Lung microvascular endothelial cell (primary cell): Measurements from ENCODE around the gene ZNF691. TPM values are rescaled to one million over a fixed set of nuclear protein-coding genes. Genes with fewer than 3 reads are reported as not detected.
"Not testable (repeated sequence)": the region's sequence is repeated elsewhere in the genome, so short reads cannot be mapped to it uniquely, and the experiment has no call there.

Source experiments
- DNase-seq, 2 donors: peaks; one replicate each; pipeline versions ENCODE4 v3.0.0 to v3.0.0-alpha.2; 2010; ENCODE audit warnings: low read depth in 2 of 2
- total RNA-seq: library from RNA; depleted of rRNA; stranded (reverse); fragments of >200 nt; gene quantifications from 2 replicates; pipeline ENCODE4 v1.2.1, GENCODE V29; 2014

ZNF691 gene
- total RNA-seq, 1 donor from 2014 or later = 8.1 TPM

GRCh38 chr1:42832641-42833240 is 13.7 kb upstream of the ZNF691 start:
- DNase-seq = no peak

GRCh38 chr1:42833981-42834380 is 12.4 kb upstream of the ZNF691 start:
- no peak for DNase-seq

DNA sequence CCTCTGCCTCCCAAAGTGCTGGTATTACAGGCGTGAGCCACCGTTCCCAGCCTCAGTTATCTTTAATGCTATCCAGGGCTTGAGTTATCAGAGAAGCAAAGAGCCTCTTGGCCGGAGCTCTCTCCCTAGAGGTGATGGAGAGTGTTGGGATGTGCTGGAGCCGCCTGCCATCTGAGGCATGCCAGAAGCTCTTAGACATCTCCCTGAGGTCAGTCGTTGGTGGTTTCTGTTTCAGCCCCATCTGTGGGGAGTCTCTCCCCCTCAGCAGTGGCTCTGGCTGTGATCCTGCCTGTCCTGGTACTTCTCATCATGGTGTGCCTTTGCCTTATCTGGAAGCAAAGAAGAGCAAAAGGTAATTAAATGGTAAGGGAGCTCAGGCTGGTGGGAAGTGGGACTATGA is 11.6 kb upstream of the ZNF691 start:
- no peak for DNase-seq

DNA sequence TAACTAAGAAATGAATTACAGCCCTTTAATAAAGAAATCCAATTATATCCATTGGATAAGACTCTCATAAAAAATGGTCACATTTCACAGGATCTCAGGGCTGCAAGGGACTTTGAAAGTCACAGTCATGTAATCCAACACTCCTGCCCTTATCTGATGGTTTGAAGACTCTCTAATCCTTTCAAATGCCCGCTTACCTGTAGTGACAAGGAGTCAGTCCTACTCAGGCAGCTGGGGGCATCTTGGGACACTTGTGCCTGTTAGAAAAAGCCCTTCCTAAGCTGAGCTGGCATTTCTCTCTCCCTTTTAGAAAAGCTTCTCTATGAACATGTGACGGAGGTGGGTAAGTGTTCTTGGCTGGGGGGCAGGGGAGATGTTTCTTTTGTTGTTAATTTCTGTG is 11.0 kb upstream of the ZNF691 start:
- no peak for DNase-seq

- DNase-seq = no peak
Observed at GRCh38 chr1:42837709-42838108, 8.7 kb upstream of the ZNF691 start.

DNA sequence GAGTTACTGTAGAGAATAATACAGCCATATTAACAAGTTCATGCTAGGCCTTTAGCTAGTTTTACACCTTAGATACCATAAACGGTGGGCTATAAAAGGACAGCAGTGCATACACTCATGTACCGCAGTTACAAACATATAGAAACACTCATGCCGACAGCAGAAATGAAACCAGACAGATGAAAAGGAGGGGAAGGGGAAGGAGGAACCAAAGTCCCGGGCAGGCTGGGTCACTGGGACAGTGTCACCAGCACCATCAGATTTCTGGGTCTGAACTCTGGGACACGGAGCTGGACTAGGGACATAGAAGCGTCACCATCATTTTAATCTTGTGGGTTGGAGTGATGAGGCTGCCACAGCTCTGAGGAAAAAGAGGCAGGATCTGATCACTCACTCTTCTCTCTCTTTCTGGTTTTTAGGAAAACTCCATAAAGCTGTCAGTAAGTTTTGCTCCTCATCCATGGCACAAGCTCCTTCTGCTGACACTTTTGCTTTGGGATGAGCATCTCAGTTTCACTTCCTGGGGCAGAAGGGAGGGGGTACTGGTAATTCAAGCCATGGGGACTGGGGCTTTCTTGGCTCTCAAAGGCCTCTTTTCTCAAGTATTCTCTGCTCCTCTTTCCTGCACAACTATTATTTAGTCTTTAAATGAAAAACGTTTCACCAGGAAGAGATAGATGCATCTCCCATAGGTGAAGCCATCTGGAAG is 7.8 kb upstream of the ZNF691 start:
- DNase-seq = no peak

GRCh38 chr1:42841010-42841409 is 5.4 kb upstream of the ZNF691 start:
- DNase-seq = no peak

- DNase-seq = no peak
Observed at GRCh38 chr1:42841440-42842147, 4.8 kb upstream of the ZNF691 start.

GRCh38 chr1:42844592-42845140 is 1.7 kb upstream of the ZNF691 start:
- no peak for DNase-seq

- DNase-seq = no peak
Observed at GRCh38 chr1:42845193-42845592, 1.2 kb upstream of the ZNF691 start.

DNA sequence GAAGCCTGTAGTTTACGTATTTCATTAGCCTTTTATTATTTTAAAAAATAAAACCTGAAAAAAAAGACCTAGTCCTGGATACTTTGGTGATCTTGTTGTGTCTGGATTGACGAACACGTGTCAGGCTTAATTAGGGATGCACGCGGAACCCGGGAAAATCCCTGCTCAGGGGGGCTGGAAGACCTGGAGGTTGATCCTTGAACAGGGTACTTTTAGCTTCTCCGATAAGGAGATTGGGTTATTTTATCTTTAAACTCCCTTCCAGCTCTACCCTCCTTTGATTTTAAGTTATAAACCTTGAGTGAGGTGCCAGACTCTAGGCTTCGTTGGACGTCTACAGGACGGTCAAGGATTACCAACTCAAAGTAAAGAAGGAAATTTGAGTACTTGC is 552 bp upstream of the ZNF691 start:
- DNase-seq = peak in 1 of 2 donors; percentile 4

DNA sequence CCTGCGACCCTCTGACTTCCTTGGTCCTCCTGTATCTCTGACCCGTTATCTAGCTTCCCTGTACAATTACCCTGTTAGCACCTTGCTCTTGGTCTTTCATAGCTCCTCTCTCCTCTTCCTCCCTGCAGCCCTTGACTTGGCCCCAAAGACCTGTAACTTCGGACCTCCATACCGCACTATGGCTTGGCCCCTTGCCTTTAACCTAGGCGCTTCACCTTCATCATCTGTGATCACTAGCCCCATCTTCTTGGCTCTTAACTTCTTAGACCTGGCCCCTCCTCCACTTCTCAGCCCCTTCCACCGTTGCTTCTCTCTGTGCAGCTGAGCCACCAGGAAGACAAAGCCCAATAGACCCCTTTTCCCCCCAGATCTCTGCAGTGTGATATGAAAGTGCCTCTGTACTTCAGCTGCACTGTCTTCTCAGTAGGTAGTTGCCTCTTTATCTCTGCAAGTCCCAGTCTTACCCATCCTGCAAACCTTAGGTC is 740 bp downstream of the ZNF691 start:
- no peak for DNase-seq

- no peak for DNase-seq
Observed at GRCh38 chr1:42847721-42848460, 1.5 kb downstream of the ZNF691 start.

GRCh38 chr1:42848823-42849537 is 2.6 kb downstream of the ZNF691 start:
- no peak for DNase-seq

DNA sequence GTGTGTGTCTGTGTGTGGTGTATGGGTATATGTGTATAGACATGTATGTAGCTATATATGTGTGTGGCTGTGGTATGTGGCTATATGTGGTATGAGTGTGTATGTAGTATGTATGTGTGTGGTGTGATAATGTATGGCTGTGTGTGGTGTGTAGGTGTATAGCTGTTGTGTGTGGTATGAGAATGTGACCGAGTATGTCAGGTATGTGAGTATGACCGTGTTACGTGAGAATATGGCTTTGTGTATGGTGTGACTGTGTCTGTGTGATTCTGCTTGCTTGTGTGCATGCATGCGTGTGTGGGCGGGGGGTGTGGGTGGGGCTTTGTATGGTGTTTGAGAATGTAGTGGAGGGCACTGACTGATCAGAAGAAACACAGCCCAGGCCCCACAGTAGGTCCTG is 3.5 kb downstream of the ZNF691 start:
- no peak for DNase-seq

DNA sequence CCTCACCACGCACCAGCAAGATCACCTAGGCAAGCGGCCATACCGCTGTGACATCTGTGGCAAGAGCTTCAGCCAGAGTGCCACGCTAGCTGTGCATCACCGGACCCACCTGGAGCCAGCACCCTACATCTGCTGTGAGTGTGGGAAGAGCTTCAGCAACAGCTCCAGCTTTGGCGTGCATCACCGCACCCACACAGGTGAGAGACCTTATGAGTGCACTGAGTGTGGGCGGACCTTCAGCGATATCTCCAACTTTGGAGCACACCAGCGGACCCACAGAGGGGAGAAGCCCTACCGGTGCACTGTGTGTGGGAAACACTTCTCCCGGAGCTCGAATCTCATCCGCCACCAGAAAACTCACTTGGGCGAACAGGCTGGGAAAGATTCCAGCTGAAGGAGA is 5.0 kb downstream of the ZNF691 start:
- DNase-seq = no peak

GRCh38 chr1:42851960-42852607 is 5.7 kb downstream of the ZNF691 start:
- DNase-seq = no peak

- DNase-seq = no peak
Observed at GRCh38 chr1:42852608-42852980, 6.2 kb downstream of the ZNF691 start.

DNA sequence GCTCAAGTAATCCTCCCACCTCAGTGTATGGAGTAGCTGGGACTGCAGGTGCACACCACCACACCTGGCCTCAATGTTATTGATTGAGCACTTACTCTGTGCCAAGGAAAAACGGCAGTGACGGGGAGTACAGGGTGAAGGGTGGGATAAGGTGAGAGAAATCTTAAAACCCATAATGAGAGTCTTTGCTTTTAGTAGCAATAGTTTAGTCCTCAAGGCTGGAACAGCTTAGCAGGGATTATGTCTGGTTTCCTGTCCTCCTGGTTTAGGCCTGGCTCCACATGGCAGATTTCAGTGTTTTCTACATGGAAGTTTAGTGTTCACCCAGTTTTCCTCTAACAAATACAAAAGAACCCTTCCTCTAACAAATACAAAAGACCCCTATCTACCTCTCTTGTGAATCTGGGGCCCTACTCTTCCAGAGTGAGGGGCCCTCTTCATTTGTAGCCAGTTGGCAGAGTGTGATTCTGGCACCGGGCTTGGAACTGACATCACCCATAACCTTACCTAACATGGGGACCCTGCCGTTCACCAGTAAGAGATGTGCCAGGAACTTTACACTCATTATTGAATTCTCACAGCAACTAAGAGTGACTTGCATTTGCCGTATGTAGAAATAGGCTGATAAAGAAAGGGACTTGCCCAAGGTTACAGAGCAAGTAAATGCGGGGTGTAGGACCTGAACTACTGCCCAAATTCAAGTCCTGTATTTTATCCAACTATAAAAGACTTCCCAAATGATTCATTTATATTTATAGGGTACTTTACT is 6.9 kb downstream of the ZNF691 start:
- DNase-seq = no peak

- DNase-seq = not testable (repeated sequence)
Observed at GRCh38 chr1:42856554-42856953, 10.1 kb downstream of the ZNF691 start.
